HepG2 (cell line): ENCODE measurements around the gene CA4. TPM values are rescaled to one million over a fixed set of nuclear protein-coding genes. Genes with fewer than 3 reads are reported as not detected.

Experiments
- AFF4 ChIP-seq: sonication (generic); formaldehyde crosslinking; IDR thresholded peaks from 2 replicates; pipeline ENCODE4 v1.4.0; 2020; ENCODE audit warnings: missing genetic modification reagents
- CBFB ChIP-seq: sonication (generic); formaldehyde crosslinking; IDR thresholded peaks from 2 replicates; pipeline ENCODE4 v1.4.0; 2020; ENCODE audit warnings: missing genetic modification reagents
- CEBPZ ChIP-seq: IDR thresholded peaks from 2 replicates; pipeline ENCODE4 v1.6.1; 2012; ENCODE audit warnings: low read length, improper control_type of control experiment
- NCOA1 ChIP-seq: sonication (generic); formaldehyde crosslinking; IDR thresholded peaks from 2 replicates; pipeline ENCODE4 v1.9.0; 2021; ENCODE audit warnings: missing genetic modification reagents
- PRDM4 ChIP-seq: sonication (generic); formaldehyde crosslinking; IDR thresholded peaks from 2 replicates; pipeline ENCODE4 v1.9.0; 2021; ENCODE audit warnings: missing genetic modification reagents, borderline replicate concordance
- RBM39 ChIP-seq: fragments of 200-400 bp; formaldehyde crosslinking; IDR thresholded peaks from one replicate; pipeline ENCODE4 v1.6.1; 2018; ENCODE audit warnings: antibody characterized with exemption, mild to moderate bottlenecking, low read depth, low read length; ENCODE audit not compliant: poor library complexity, severe bottlenecking
- ZBTB40 ChIP-seq, 2 experiments: fragments of 450-650 bp in 1 of 2; sonication (generic) in 1 of 2; formaldehyde crosslinking in 1 of 2; IDR thresholded peaks; 2 replicates each; pipeline versions ENCODE4 v1.6.1 to v1.8.0; 2016 to 2022; ENCODE audit warnings: antibody characterized with exemption in 1 of 2, mild to moderate bottlenecking in 1 of 2, missing genetic modification reagents in 1 of 2
- polyA plus RNA-seq, 8 experiments: library from polyadenylated mRNA; depleted of rRNA in 3 of 8; stranded (reverse) in 7 of 8; unstranded in 1 of 8; fragments of >200 nt; fragmentation: Illumina TruSeq in 4 of 8; extraction: Trizol in 4 of 8; gene quantifications; 2 replicates each; pipeline versions ENCODE4 v1.2.1 to v1.2.3, GENCODE V29; 2011 to 2016; ENCODE audit warnings: low read depth in 4 of 8, missing spikeins in 1 of 8, mixed read lengths in 1 of 8; ENCODE audit not compliant: insufficient read depth in 1 of 8
- total RNA-seq, 5 experiments: library from RNA; depleted of rRNA; stranded (reverse); fragments of >200 nt; fragmentation: Illumina TruSeq; extraction: Trizol; gene quantifications; 2 replicates each; pipeline ENCODE4 v1.2.3, GENCODE V29; 2016; ENCODE audit warnings: low read depth in 1 of 5

CA4 gene
- total and polyA plus RNA-seq, 2 of the 13 experiments (the other 11 are each of a cell fraction or from before 2014, with no cell fraction given) = not detected

- TF ChIP-seq ZBTB40 (IDR thresholded peaks at IDR 0.05) = no peak
- TF ChIP-seq ZBTB40 (CRISPR knock-in tag; IDR thresholded peaks at IDR 0.05) = peak; percentile 74
- TF ChIP-seq RBM39 = peak; percentile 33
- TF ChIP-seq AFF4 (CRISPR knock-in tag) = no peak
- TF ChIP-seq CEBPZ = no peak
- TF ChIP-seq NCOA1 (CRISPR knock-in tag) = no peak; the same call in 1 of the 2 replicates
- TF ChIP-seq CBFB = peak; percentile 95
- TF ChIP-seq PRDM4 (CRISPR knock-in tag) = peak; percentile 90
Observed at GRCh38 chr17:60139438-60140285, 10.1 kb upstream of the CA4 start (continued).
